Stimulated activated CD8-positive, alpha-beta memory T cell treated with anti-CD3 and anti-CD28 coated beads, Interleukin-12 subunit alpha, Interleukin-12 subunit beta, amount 100 ng/mL, for 24 hours (primary cell): ENCODE measurements around the gene TMEM89.

Source experiments
- DNase-seq: peaks from one replicate; pipeline ENCODE4 v3.0.0-alpha.2; 2020; ENCODE audit errors: extremely low read depth

The TMEM89 gene

GRCh38 chr3:48614044-48614443, 7.5 kb downstream of the TMEM89 start:
- DNase-seq = no peak

GRCh38 chr3:48612309-48612708, 9.3 kb downstream of the TMEM89 start:
- DNase-seq = no peak

GRCh38 chr3:48609088-48610005, 12.2 kb downstream of the TMEM89 start, which contains the start of gene UQCRC1:
Gene UQCRC1, minus strand, starts transcription at chr3:48609646. Its CDS starts 26 bp downstream, at chr3:48609620.
- peak; percentile 78 for DNase-seq

GRCh38 chr3:48607519-48607918, 14.1 kb downstream of the TMEM89 start:
- DNase-seq = no peak

- DNase-seq = no peak
Measured at GRCh38 chr3:48601622-48601994, 20.0 kb downstream of the TMEM89 start.

- no peak for DNase-seq
Measured at GRCh38 chr3:48600711-48601621, 20.6 kb downstream of the TMEM89 start.

- DNase-seq = no peak
Measured at GRCh38 chr3:48599509-48600285, 21.9 kb downstream of the TMEM89 start.

- no peak for DNase-seq
Measured at GRCh38 chr3:48599077-48599501, 22.5 kb downstream of the TMEM89 start.

- DNase-seq = no peak
Measured at GRCh38 chr3:48598323-48599076, 23.1 kb downstream of the TMEM89 start.

GRCh38 chr3:48597408-48597800, 24.2 kb downstream of the TMEM89 start:
- no peak for DNase-seq

GRCh38 chr3:48596676-48597407, 24.7 kb downstream of the TMEM89 start:
- DNase-seq = no peak

GRCh38 chr3:48596157-48596556, 25.4 kb downstream of the TMEM89 start:
- no peak for DNase-seq

- no peak for DNase-seq
Measured at GRCh38 chr3:48595526-48596121, 25.9 kb downstream of the TMEM89 start.

- no peak for DNase-seq
Measured at GRCh38 chr3:48595075-48595525, 26.5 kb downstream of the TMEM89 start, which contains the start of gene COL7A1. Gene COL7A1, minus strand, starts transcription at chr3:48595329. Its CDS starts 170 bp downstream, at chr3:48595159.

GRCh38 chr3:48594417-48595049, 27.0 kb downstream of the TMEM89 start:
- DNase-seq = no peak

- no peak for DNase-seq
Measured at GRCh38 chr3:48593337-48593736, 28.2 kb downstream of the TMEM89 start.

GRCh38 chr3:48592519-48593087, 29.0 kb downstream of the TMEM89 start:
- DNase-seq = no peak

- no peak for DNase-seq
Measured at GRCh38 chr3:48591886-48592518, 29.6 kb downstream of the TMEM89 start.
